Measurements from ENCODE around the gene ZNF202. TPM values are rescaled to one million over a fixed set of nuclear protein-coding genes. Genes with fewer than 3 reads are reported as not detected.
"Not testable (repeated sequence)": the region's sequence is repeated elsewhere in the genome, so short reads cannot be mapped to it uniquely, and the experiment has no call there.

Gene ZNF202
- total RNA-seq, 1 donor from 2014 or later = 29.6 TPM

DNA sequence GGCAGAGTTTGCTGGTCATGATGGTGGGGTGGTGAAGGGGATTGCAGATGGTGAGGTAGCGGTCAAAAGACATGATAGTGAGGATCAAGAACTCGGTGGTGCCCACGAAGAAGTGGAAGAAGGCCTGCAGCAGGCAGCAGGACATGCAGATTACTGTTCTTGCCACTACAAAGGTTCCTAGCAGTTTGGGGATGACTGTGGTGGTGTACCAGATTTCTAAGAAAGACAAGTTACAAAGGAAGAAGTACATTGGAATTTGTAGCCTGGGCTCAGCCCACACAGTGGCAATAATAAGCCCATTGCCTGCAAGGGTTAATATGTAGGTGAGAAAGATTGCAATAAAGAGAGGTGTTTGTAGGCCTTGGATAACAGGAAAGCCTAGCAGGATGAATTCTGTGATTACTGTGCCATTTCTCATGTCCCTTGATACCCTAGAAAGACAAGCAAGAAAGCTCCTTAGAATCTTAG is 12.7 kb upstream of the ZNF202 start, which contains the start of gene OR6X1:
OR6X1 (minus strand) TSS at position 418 of the 468 bp plus-strand sequence; CDS start at position 418, 0 bp downstream.
- H3K4me3 Mint-ChIP-seq (ENCODE audit: low read depth) = no peak within 1 kb of the TSS
- TF ChIP-seq, protein P1, sequence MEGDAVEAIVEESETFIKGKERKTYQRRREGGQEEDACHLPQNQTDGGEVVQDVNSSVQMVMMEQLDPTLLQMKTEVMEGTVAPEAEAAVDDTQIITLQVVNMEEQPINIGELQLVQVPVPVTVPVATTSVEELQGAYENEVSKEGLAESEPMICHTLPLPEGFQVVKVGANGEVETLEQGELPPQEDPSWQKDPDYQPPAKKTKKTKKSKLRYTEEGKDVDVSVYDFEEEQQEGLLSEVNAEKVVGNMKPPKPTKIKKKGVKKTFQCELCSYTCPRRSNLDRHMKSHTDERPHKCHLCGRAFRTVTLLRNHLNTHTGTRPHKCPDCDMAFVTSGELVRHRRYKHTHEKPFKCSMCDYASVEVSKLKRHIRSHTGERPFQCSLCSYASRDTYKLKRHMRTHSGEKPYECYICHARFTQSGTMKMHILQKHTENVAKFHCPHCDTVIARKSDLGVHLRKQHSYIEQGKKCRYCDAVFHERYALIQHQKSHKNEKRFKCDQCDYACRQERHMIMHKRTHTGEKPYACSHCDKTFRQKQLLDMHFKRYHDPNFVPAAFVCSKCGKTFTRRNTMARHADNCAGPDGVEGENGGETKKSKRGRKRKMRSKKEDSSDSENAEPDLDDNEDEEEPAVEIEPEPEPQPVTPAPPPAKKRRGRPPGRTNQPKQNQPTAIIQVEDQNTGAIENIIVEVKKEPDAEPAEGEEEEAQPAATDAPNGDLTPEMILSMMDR (IDR thresholded peaks at IDR 0.05; ENCODE audit: unreplicated experiment) = no peak
- peaks cover 3% of the 10 kb centered on the region for H3K9me3 Mint-ChIP-seq (ENCODE audit: low read depth)
- no peak within 1 kb of the TSS for H3K27ac Mint-ChIP-seq
- DNase-seq (ENCODE audit: low spot score, unreplicated experiment) = no peak
- H3K27me3 Mint-ChIP-seq = no peaks in the 10 kb centered on the region
- H3K4me1 Mint-ChIP-seq (ENCODE audit: low read depth) = peaks cover 13% of the 10 kb centered on the region
- H3K36me3 Mint-ChIP-seq (ENCODE audit: insufficient read depth) = no peaks in the 10 kb centered on the region

DNA sequence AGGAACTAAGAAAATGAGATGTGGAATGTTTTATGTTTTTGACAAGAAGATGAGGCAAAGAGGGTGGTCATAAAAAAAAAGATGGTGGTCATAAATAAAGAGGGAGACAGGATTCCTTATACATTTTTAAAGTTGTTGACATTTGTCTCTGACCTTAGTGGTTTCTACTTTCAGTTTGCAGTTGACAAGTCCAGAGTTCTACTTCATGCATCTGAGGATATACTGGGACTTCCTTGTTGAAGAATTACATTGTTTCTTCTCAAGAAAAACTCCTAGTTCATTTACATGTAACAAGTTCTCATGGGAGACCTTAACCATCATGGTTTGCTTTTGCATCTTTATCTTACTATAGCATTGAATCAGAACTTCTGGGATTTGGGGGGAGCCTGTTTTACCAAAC is 11.7 kb upstream of the ZNF202 start:
- Mint-ChIP-seq H3K4me1 (ENCODE audit: low read depth) (peaks cover 13% of the 10 kb centered on the region), H3K4me3 (ENCODE audit: low read depth) (no peak overlapping the region), H3K27me3 (no peaks in the 10 kb centered on the region), H3K27ac (no peak overlapping the region), H3K36me3 (ENCODE audit: insufficient read depth) (peaks cover 4% of the 10 kb centered on the region), H3K9me3 (ENCODE audit: low read depth) (peaks cover 10% of the 10 kb centered on the region)
- DNase-seq (ENCODE audit: low spot score, unreplicated experiment) = no peak
- TF ChIP-seq, protein P1 (IDR thresholded peaks at IDR 0.05; ENCODE audit: unreplicated experiment) = no peak

DNA sequence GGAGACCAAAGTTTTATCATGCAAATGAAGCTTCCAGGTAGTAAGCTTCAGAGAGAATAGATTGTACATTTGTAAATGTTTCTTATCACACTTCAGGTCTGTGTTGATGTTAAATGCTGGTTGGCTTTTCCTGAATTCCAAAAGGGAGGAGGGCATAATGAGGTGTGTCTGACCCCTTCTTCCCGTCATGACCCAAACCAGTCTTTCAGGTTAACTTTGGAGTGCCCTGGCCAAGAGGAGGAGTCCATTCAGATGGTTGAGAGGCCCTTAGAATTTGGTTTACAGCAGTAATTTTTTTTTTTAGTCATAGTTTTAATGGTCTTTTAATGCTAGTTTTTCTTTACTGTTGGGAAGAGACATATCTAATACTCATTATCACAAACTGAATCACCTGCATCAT is 10.3 kb upstream of the ZNF202 start:
- Mint-ChIP-seq H3K36me3 (ENCODE audit: insufficient read depth) (peaks cover 4% of the 10 kb centered on the region), H3K27me3 (no peaks in the 10 kb centered on the region), H3K4me3 (ENCODE audit: low read depth) (no peak overlapping the region), H3K9me3 (ENCODE audit: low read depth) (peaks cover 15% of the 10 kb centered on the region), H3K4me1 (ENCODE audit: low read depth) (peaks cover 13% of the 10 kb centered on the region), H3K27ac (no peak overlapping the region)
- TF ChIP-seq, protein P1 (IDR thresholded peaks at IDR 0.05; ENCODE audit: unreplicated experiment) = no peak
- DNase-seq (ENCODE audit: low spot score, unreplicated experiment) = no peak

DNA sequence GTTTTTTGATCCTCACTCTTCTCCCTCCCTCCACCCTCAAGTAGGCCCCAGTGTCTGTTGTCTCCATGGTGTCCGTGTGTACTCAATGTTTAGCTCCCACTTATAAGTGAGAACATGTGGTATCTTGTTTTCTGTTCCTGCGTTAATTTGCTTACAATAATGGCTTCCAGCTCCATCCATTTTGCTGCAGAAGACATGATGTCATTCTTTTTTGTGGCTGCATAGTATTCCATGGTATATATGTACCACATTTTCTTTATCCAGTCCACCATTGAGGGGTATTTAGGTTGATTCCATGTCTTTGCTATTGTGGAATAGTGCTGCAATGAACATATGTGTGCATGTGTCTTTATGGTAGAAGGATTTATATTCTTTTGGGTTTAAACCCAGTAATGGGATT is 6.9 kb upstream of the ZNF202 start:
- not testable (repeated sequence) for H3K27me3 Mint-ChIP-seq; H3K27ac Mint-ChIP-seq; H3K4me3 Mint-ChIP-seq (ENCODE audit: low read depth); DNase-seq (ENCODE audit: low spot score, unreplicated experiment); H3K36me3 Mint-ChIP-seq (ENCODE audit: insufficient read depth)
- H3K4me1 Mint-ChIP-seq (ENCODE audit: low read depth) = peaks cover 21% of the 10 kb centered on the region
- H3K9me3 Mint-ChIP-seq (ENCODE audit: low read depth) = peaks cover 15% of the 10 kb centered on the region

DNA sequence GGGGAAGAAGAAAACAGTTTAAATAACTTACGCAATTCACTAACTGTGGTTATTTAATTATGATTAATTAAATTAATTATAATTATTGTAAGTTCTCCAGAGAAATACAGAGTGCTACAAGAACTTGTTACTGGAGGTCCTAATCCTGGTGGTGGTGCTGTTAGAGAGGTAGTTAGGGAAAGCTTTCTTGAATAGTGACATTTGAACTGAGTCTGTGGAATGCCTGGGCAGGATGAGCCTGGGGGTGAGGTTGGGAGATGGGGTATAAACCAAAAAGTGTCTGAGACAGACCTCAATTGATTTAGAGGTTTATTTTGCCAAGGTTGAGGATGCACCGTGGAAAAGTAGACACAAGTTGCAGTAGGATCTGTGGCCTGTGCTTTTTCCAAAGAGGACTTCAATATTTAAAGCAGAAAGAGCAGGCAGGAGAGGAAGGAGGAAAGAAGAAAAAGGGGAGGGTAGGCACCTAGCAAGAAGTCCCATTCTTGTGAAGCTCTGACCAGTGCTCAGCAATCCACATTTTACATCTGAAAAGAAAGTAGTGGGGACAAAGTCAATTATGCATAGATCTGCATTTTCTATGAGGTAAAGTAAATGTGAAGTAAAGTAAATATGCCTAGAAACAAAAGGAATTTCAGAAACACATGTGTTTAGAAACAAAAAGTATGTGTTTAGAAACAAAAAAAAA is 4.4 kb upstream of the ZNF202 start:
- no peak for DNase-seq (ENCODE audit: low spot score, unreplicated experiment)
- H3K27ac Mint-ChIP-seq = peak overlapping the region; percentile 75
- peaks cover 12% of the 10 kb centered on the region for H3K9me3 Mint-ChIP-seq (ENCODE audit: low read depth)
- H3K27me3 Mint-ChIP-seq = no peaks in the 10 kb centered on the region
- TF ChIP-seq, protein P1 (IDR thresholded peaks at IDR 0.05; ENCODE audit: unreplicated experiment) = no peak
- H3K4me3 Mint-ChIP-seq (ENCODE audit: low read depth) = no peak overlapping the region
- peaks cover 4% of the 10 kb centered on the region for H3K36me3 Mint-ChIP-seq (ENCODE audit: insufficient read depth)
- H3K4me1 Mint-ChIP-seq (ENCODE audit: low read depth) = peaks cover 15% of the 10 kb centered on the region

DNA sequence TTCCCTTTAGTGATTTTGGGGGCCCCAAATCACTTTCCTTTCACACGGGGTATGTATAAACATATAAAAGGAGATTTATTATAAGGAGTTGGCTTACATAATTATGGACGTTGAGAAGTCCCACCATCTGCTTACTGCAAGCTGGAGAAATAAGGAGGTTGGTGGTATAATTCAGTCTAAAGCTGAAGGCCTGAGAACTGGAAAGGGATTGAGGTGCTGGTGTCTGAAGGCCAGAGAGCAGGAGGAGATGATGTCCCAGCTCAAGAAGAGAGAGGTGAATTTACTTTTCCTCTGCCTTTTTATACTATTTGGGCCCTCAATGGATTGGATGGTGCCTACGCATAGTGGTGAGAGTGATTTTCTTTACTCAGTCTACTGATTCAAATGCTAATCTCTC is 1.3 kb upstream of the ZNF202 start:
- H3K27ac Mint-ChIP-seq = peak overlapping the region; percentile 81
- TF ChIP-seq, protein P1 (IDR thresholded peaks at IDR 0.05; ENCODE audit: unreplicated experiment) = no peak
- H3K36me3 Mint-ChIP-seq (ENCODE audit: insufficient read depth) = peaks cover 9% of the 10 kb centered on the region
- peak overlapping the region; percentile 82 for H3K4me3 Mint-ChIP-seq (ENCODE audit: low read depth)
- H3K9me3 Mint-ChIP-seq (ENCODE audit: low read depth) = peaks cover under 1% of the 10 kb centered on the region
- no peaks in the 10 kb centered on the region for H3K27me3 Mint-ChIP-seq
- peaks cover 29% of the 10 kb centered on the region for H3K4me1 Mint-ChIP-seq (ENCODE audit: low read depth)
- no peak for DNase-seq (ENCODE audit: low spot score, unreplicated experiment)
